ENCODE data around the gene CDK5RAP2.

DNA sequence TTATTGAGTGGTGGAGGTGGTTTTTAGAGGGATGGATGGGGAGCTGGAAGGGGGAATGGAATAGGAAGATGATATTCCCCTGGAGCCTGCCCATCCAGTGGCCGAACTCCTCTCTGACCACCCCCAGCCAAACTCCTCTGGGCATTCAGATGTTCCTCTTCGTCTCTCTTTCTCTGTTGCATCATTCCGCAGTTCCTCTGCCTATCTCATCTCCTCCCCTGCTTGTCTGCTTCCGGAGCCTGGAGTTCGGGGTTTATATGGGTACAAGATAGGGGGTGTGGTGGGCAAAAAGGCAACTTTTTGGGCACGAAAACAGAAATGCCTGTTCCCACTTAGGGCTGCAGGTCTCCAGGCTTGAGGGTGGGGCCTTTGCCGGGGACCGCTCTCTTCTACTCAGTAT lies 12.2 kb upstream of the CDK5RAP2 start:
- TF ChIP-seq, protein P1, sequence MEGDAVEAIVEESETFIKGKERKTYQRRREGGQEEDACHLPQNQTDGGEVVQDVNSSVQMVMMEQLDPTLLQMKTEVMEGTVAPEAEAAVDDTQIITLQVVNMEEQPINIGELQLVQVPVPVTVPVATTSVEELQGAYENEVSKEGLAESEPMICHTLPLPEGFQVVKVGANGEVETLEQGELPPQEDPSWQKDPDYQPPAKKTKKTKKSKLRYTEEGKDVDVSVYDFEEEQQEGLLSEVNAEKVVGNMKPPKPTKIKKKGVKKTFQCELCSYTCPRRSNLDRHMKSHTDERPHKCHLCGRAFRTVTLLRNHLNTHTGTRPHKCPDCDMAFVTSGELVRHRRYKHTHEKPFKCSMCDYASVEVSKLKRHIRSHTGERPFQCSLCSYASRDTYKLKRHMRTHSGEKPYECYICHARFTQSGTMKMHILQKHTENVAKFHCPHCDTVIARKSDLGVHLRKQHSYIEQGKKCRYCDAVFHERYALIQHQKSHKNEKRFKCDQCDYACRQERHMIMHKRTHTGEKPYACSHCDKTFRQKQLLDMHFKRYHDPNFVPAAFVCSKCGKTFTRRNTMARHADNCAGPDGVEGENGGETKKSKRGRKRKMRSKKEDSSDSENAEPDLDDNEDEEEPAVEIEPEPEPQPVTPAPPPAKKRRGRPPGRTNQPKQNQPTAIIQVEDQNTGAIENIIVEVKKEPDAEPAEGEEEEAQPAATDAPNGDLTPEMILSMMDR (IDR thresholded peaks at IDR 0.05; ENCODE audit: insufficient read depth, low read length) = no peak
- TF ChIP-seq, protein P2, sequence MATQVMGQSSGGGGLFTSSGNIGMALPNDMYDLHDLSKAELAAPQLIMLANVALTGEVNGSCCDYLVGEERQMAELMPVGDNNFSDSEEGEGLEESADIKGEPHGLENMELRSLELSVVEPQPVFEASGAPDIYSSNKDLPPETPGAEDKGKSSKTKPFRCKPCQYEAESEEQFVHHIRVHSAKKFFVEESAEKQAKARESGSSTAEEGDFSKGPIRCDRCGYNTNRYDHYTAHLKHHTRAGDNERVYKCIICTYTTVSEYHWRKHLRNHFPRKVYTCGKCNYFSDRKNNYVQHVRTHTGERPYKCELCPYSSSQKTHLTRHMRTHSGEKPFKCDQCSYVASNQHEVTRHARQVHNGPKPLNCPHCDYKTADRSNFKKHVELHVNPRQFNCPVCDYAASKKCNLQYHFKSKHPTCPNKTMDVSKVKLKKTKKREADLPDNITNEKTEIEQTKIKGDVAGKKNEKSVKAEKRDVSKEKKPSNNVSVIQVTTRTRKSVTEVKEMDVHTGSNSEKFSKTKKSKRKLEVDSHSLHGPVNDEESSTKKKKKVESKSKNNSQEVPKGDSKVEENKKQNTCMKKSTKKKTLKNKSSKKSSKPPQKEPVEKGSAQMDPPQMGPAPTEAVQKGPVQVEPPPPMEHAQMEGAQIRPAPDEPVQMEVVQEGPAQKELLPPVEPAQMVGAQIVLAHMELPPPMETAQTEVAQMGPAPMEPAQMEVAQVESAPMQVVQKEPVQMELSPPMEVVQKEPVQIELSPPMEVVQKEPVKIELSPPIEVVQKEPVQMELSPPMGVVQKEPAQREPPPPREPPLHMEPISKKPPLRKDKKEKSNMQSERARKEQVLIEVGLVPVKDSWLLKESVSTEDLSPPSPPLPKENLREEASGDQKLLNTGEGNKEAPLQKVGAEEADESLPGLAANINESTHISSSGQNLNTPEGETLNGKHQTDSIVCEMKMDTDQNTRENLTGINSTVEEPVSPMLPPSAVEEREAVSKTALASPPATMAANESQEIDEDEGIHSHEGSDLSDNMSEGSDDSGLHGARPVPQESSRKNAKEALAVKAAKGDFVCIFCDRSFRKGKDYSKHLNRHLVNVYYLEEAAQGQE (IDR thresholded peaks at IDR 0.05; ENCODE audit: insufficient replicate concordance, low read depth) = no peak
- peak; percentile 65 for TF ChIP-seq POLR2AphosphoS5 (IDR thresholded peaks at IDR 0.05; ENCODE audit: low read depth)
- TF ChIP-seq SPI1 (IDR thresholded peaks at IDR 0.05; ENCODE audit: borderline replicate concordance, low read depth) = peak; percentile 89
